B cell (primary cell): ENCODE results near the gene SLC47A2. TPM values are rescaled to one million over a fixed set of nuclear protein-coding genes. Genes with fewer than 3 reads are reported as not detected.
A peak's percentile ranks its signal among the peaks of the same experiment; 100 is the strongest.

Experiments used
- ATAC-seq: fragments of 200-7000 bp; cut with Tn5 transposase; one replicate; pipeline ENCODE4 v1.10.0; 2021; ENCODE audit warnings: low read depth, mild to moderate bottlenecking, moderate number of reproducible peaks, moderate library complexity
- CTCF ChIA-PET: fragments of 350-600 bp; sonication (Branson Sonifier 250); formaldehyde crosslinking; loops from one replicate; lab custom pipeline; 2021; ENCODE audit warnings: antibody characterized with exemption, inconsistent platforms; lab: Charles Lee
- POLR2A ChIA-PET: fragments of 350-600 bp; sonication (Branson Sonifier 250); formaldehyde crosslinking; loops from one replicate; lab custom pipeline; 2021; ENCODE audit warnings: antibody characterized with exemption; lab: Charles Lee
- DNase-seq: peaks from one replicate; pipeline ENCODE4 v3.0.0; 2013
- H2AFZ ChIP-seq: 2 replicates; pipeline ENCODE4 v1.6.1; 2012; ENCODE audit warnings: mild to moderate bottlenecking, low read depth, low read length; ENCODE audit not compliant: insufficient read depth, poor library complexity, severe bottlenecking
- H3K27ac ChIP-seq, 2 donors: 1 replicate in 1 of 2; 2 replicates in 1 of 2; pipeline ENCODE4 v1.5.1; 2012 to 2013; ENCODE audit warnings: low read length in 2 of 2, mild to moderate bottlenecking in 2 of 2, moderate library complexity in 1 of 2
- H3K27me3 ChIP-seq, 4 experiments: fragments of 200-600 bp in 1 of 4; sonication (generic) in 1 of 4; replicated peaks in 1 of 4; 1 replicate in 2 of 4; 2 replicates in 2 of 4; pipeline versions ENCODE4 v1.6.1 to v1.7.0; 2013 to 2016; ENCODE audit warnings: low read length in 3 of 4, mild to moderate bottlenecking in 2 of 4, mixed read lengths in 1 of 4, moderate library complexity in 1 of 4; ENCODE audit not compliant: insufficient read depth in 4 of 4, control insufficient read depth in 3 of 4; ENCODE audit errors: control extremely low read depth in 1 of 4
- H3K36me3 ChIP-seq, 2 experiments: replicated peaks in 1 of 2; 1 replicate in 1 of 2; 2 replicates in 1 of 2; pipeline versions ENCODE4 v1.6.1 to v1.7.1; 2013; ENCODE audit warnings: low read length in 1 of 2; ENCODE audit not compliant: insufficient read depth in 2 of 2, control insufficient read depth in 1 of 2; ENCODE audit errors: control extremely low read depth in 1 of 2, extremely low read depth in 1 of 2
- H3K4me1 ChIP-seq, 2 donors: fragments of 200-600 bp in 1 of 2; sonication (generic) in 1 of 2; 1 replicate in 1 of 2; 2 replicates in 1 of 2; pipeline versions ENCODE4 v1.5.1 to v1.6.1; 2013 to 2017; ENCODE audit warnings: low read length in 2 of 2; ENCODE audit not compliant: control insufficient read depth in 2 of 2, insufficient read depth in 2 of 2
- H3K4me2 ChIP-seq: replicated peaks from 2 replicates; pipeline ENCODE3; 2012; ENCODE audit warnings: mild to moderate bottlenecking, low read depth, low read length; ENCODE audit not compliant: poor library complexity, severe bottlenecking
- H3K4me3 ChIP-seq, 5 experiments: fragments of 200-600 bp in 1 of 5; sonication (generic) in 1 of 5; 1 replicate in 3 of 5; 2 replicates in 2 of 5; pipeline versions ENCODE4 v1.5.1 to v1.7.0; 2011 to 2016; ENCODE audit warnings: low read length in 4 of 5, mild to moderate bottlenecking in 4 of 5, low read depth in 2 of 5, control low read depth in 1 of 5, moderate library complexity in 1 of 5; ENCODE audit not compliant: insufficient read depth in 1 of 5; ENCODE audit errors: control extremely low read depth in 1 of 5, extremely low read depth in 1 of 5
- H3K79me2 ChIP-seq: fragments of 200-600 bp; sonication (generic); one replicate; pipeline ENCODE4 v1.6.0; 2016; ENCODE audit warnings: low read length; ENCODE audit not compliant: control insufficient read depth, insufficient read depth
- H3K9ac ChIP-seq: fragments of 200-600 bp; sonication (generic); 2 replicates; pipeline ENCODE4 v1.6.1; 2017; ENCODE audit warnings: mild to moderate bottlenecking, low read length, moderate library complexity
- H3K9me3 ChIP-seq, 3 donors: one replicate each; pipeline versions ENCODE4 v1.6.1 to v1.7.1; 2013; ENCODE audit warnings: low read length in 2 of 3; ENCODE audit not compliant: control insufficient read depth in 2 of 3, insufficient read depth in 1 of 3; ENCODE audit errors: control extremely low read depth in 1 of 3
- H4K20me1 ChIP-seq: 2 replicates; pipeline ENCODE4 v1.6.0; 2012; ENCODE audit warnings: mild to moderate bottlenecking, low read length; ENCODE audit not compliant: insufficient read depth, control insufficient read depth, poor library complexity, severe bottlenecking
- H3K27ac Mint-ChIP-seq: one replicate; pipeline ENCODE4 v1.8.0; 2021; ENCODE audit warnings: mixed read lengths
- H3K27me3 Mint-ChIP-seq: one replicate; pipeline ENCODE4 v1.8.0; 2021; ENCODE audit warnings: mixed read lengths
- H3K4me1 Mint-ChIP-seq: one replicate; pipeline ENCODE4 v1.8.0; 2021; ENCODE audit warnings: mixed read lengths
- H3K4me3 Mint-ChIP-seq: one replicate; pipeline ENCODE4 v1.8.0; 2021; ENCODE audit warnings: mixed read lengths
- H3K9me3 Mint-ChIP-seq: one replicate; pipeline ENCODE4 v1.8.0; 2022; ENCODE audit warnings: mixed read lengths; ENCODE audit not compliant: insufficient read depth
- EZH2 ChIP-seq: IDR thresholded peaks from 2 replicates; pipeline ENCODE4 v1.6.1; 2012; ENCODE audit warnings: borderline replicate concordance, low read depth, mild to moderate bottlenecking, moderate library complexity, low read length; ENCODE audit not compliant: insufficient read depth, poor library complexity, severe bottlenecking
- WGBS: methylation state at CpG from one replicate; pipeline ENCODE4 v1.1.5; 2013; ENCODE audit warnings: missing lambda C conversion rate; ENCODE audit not compliant: insufficient coverage; 5-methylcytosine and 5-hydroxymethylcytosine counted together
- intact Hi-C: fragments of 100-400 bp; cut with micrococcal nuclease; formaldehyde crosslinking; loops from one replicate; pipeline ENCODE4 v1.10.0; 2022
- polyA plus RNA-seq: library from polyadenylated mRNA; depleted of rRNA; stranded (reverse); fragments of >200 nt; gene quantifications from 2 replicates; pipeline ENCODE4 v1.2.3, GENCODE V29; 2012
- total RNA-seq, 2 donors: library from RNA; stranded (reverse); fragments of 120-200 nt in 1 of 2; gene quantifications; 1 replicate in 1 of 2; 2 replicates in 1 of 2; pipeline versions ENCODE4 v1.2.3 to v1.2.4, GENCODE V29; 2013 to 2022
- TF ChIP-seq, protein P1 (sequence below): fragments of 200-600 bp; IDR thresholded peaks from one replicate; pipeline ENCODE4 v1.8.0; 2022; ENCODE audit warnings: antibody characterized with exemption, mild to moderate bottlenecking

Gene SLC47A2
- total and polyA plus RNA-seq, 2 donors (not counting 1 experiment from before 2014, with no cell fraction given), result not detected

- H3K4me3 ChIP-seq, result peak within 1 kb of the TSS; percentile 35 to 95 (median 83)
- peak within 1 kb of the TSS; percentile 83 for H3K9ac ChIP-seq
- under 1% methylated on average over 71 of the region's 71 CpGs for WGBS
- POLR2A ChIA-PET, result interaction anchor here (0.5 to 1.6 kb wide), 6 partner anchors 10 to 271 kb away, joined by 3 to 5 read pairs (median 3); partner anchors contain the start of gene MAPK7
- H3K36me3 ChIP-seq, result peaks cover 0 to 3% of the 10 kb centered on the region in 2 experiments
- H3K4me2 ChIP-seq, result peak within 1 kb of the TSS; percentile 96
- H2AFZ ChIP-seq, result peak within 1 kb of the TSS; percentile 99
- H3K27ac Mint-ChIP-seq, result peak within 1 kb of the TSS; percentile 97
- peak within 1 kb of the TSS; percentile 72 to 76 for H3K27ac ChIP-seq
- CTCF ChIA-PET, result interaction anchor here (0.9 to 6.0 kb wide), 12 partner anchors 8 to 468 kb away, joined by 3 to 26 read pairs (median 4); partner anchors contain the start of gene B9D1
- TF ChIP-seq EZH2, result no peak
- TF ChIP-seq, protein P1, sequence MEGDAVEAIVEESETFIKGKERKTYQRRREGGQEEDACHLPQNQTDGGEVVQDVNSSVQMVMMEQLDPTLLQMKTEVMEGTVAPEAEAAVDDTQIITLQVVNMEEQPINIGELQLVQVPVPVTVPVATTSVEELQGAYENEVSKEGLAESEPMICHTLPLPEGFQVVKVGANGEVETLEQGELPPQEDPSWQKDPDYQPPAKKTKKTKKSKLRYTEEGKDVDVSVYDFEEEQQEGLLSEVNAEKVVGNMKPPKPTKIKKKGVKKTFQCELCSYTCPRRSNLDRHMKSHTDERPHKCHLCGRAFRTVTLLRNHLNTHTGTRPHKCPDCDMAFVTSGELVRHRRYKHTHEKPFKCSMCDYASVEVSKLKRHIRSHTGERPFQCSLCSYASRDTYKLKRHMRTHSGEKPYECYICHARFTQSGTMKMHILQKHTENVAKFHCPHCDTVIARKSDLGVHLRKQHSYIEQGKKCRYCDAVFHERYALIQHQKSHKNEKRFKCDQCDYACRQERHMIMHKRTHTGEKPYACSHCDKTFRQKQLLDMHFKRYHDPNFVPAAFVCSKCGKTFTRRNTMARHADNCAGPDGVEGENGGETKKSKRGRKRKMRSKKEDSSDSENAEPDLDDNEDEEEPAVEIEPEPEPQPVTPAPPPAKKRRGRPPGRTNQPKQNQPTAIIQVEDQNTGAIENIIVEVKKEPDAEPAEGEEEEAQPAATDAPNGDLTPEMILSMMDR, result no peak
- peaks cover 35% of the 10 kb centered on the region for H3K4me1 Mint-ChIP-seq
- H4K20me1 ChIP-seq, result no peaks in the 10 kb centered on the region
- intact Hi-C loops, result loop anchor here (1.0 to 5.0 kb wide), 6 partner anchors 106 to 509 kb away; partner anchors contain the start of gene B9D1
- ATAC-seq, result peak; percentile 94
- H3K27me3 Mint-ChIP-seq, result peaks cover 4% of the 10 kb centered on the region
- H3K27me3 ChIP-seq, result no peaks in the 10 kb centered on the region
- H3K4me3 Mint-ChIP-seq, result peak within 1 kb of the TSS; percentile 98
- no peaks in the 10 kb centered on the region for H3K79me2 ChIP-seq
- H3K9me3 Mint-ChIP-seq, result no peaks in the 10 kb centered on the region
- H3K9me3 ChIP-seq, result peaks cover 0 to 4% (median 0%) of the 10 kb centered on the region in 3 donors
- peak; percentile 92 for DNase-seq
- peaks cover 16 to 19% of the 10 kb centered on the region in 2 donors for H3K4me1 ChIP-seq
Observed at GRCh38 chr17:19648475-19649273, 67.7 kb downstream of the SLC47A2 start, which contains the start of gene ALDH3A2. Gene ALDH3A2, plus strand, starts transcription at chr17:19648751. Its CDS starts 221 bp downstream, at chr17:19648972.
